A549 (cell line): ENCODE results near the gene WDFY1. TPM values are rescaled to one million over a fixed set of nuclear protein-coding genes. Genes with fewer than 3 reads are reported as not detected.
"Not testable (repeated sequence)": the region's sequence is repeated elsewhere in the genome, so short reads cannot be mapped to it uniquely, and the experiment has no call there.

Experiments used
- ATAC-seq, 2 experiments: fragments of 200-7000 bp in 1 of 2; fragments of >200 bp in 1 of 2; cut with Nextera tagmentation in 1 of 2; cut with Tn5 transposase in 1 of 2; 3 replicates each; pipeline versions ENCODE4 v1.8.0 to v1.9.1; 2018 to 2020; ENCODE audit warnings: mild to moderate bottlenecking in 1 of 2, moderate library complexity in 1 of 2
- CTCF ChIA-PET: fragments of 300-600 bp; sonication (Branson Sonifier 250); formaldehyde crosslinking; extraction: SDS; loops from one replicate; lab custom pipeline; 2021; ENCODE audit warnings: antibody characterized with exemption, inconsistent platforms; lab: Yijun Ruan, JAX
- POLR2A ChIA-PET: fragments of 350-600 bp; formaldehyde crosslinking; extraction: SDS; loops from one replicate; lab custom pipeline; 2021; ENCODE audit warnings: antibody characterized with exemption, inconsistent platforms; lab: Yijun Ruan, JAX
- DNase-seq, 2 experiments: peaks; one replicate each; pipeline versions ENCODE4 v3.0.0 to v3.0.0-alpha.2; 2011 to 2016; ENCODE audit warnings: low read depth in 1 of 2, low spot score in 1 of 2
- FAIRE-seq: peaks from 2 replicates; lab custom pipeline; 2011; peaks lifted over from hg19 to GRCh38; lab: Jason Lieb, UNC
- H3K27ac ChIP-seq, 2 experiments: fragments of >200 bp; sonication (Bioruptor Twin); formaldehyde crosslinking; 3 replicates each; pipeline ENCODE4 v1.5.1; 2016 to 2017
- H3K4me1 ChIP-seq: fragments of >200 bp; sonication (Bioruptor Twin); formaldehyde crosslinking; 3 replicates; pipeline ENCODE4 v1.6.1; 2016
- H3K4me2 ChIP-seq: fragments of >200 bp; sonication (Bioruptor Twin); formaldehyde crosslinking; 3 replicates; pipeline ENCODE4 v1.6.1; 2016
- H3K4me3 ChIP-seq: fragments of >200 bp; sonication (Bioruptor Twin); formaldehyde crosslinking; 3 replicates; pipeline ENCODE4 v1.5.1; 2016
- H3K9me3 ChIP-seq: fragments of >200 bp; sonication (Bioruptor Twin); formaldehyde crosslinking; 3 replicates; pipeline ENCODE4 v1.6.1; 2016
- HOXA7 ChIP-seq: fragments of 250-450 bp; sonication (Bioruptor Pico); IDR thresholded peaks from 2 replicates; pipeline ENCODE4 v1.5.0; 2020; ENCODE audit warnings: mild to moderate bottlenecking, moderate library complexity
- JUN ChIP-seq, 2 experiments: fragments of >200 bp; sonication (Bioruptor Twin); formaldehyde crosslinking; IDR thresholded peaks; 2 replicates in 1 of 2; 3 replicates in 1 of 2; pipeline ENCODE4 v1.6.1; 2016 to 2017
- KDM1A ChIP-seq: fragments of 200-600 bp; sonication (generic); IDR thresholded peaks from 2 replicates; pipeline ENCODE4 v1.6.1; 2016; ENCODE audit warnings: low read depth, mild to moderate bottlenecking
- NFE2L2 ChIP-seq: fragments of 150-350 bp; conservative IDR thresholded peaks from 2 replicates; pipeline ENCODE4 v1.6.1; 2014; ENCODE audit warnings: low read length
- RCOR1 ChIP-seq: fragments of 150-350 bp; IDR thresholded peaks from 2 replicates; pipeline ENCODE4 v1.6.1; 2014; ENCODE audit warnings: antibody characterized with exemption, low read length, low read depth
- REST ChIP-seq: fragments of 200-600 bp; sonication (generic); IDR thresholded peaks from 2 replicates; pipeline ENCODE4 v1.6.1; 2016; ENCODE audit warnings: antibody characterized with exemption, mild to moderate bottlenecking, moderate library complexity
- WGBS: methylation state at CpG from one replicate; pipeline ENCODE4 v1.1.6; 2017; ENCODE audit errors: missing lambda C conversion rate; 5-methylcytosine and 5-hydroxymethylcytosine counted together
- polyA plus RNA-seq, 4 experiments: library from polyadenylated mRNA; depleted of rRNA in 3 of 4; stranded (reverse); fragments of >200 nt; fragmentation: RNase III in 1 of 4; extraction: RNeasy Plus Mini Kit Qiagen cat#74134 plus additional on column Dnase treatment in 1 of 4; gene quantifications; 2 replicates in 3 of 4; 3 replicates in 1 of 4; pipeline ENCODE4 v1.2.3, GENCODE V29; 2011 to 2017
- TF ChIP-seq, protein P1 (sequence below): IDR thresholded peaks from 2 replicates; pipeline ENCODE4 v1.6.1; 2012

The WDFY1 gene
- polyA plus RNA-seq, 2 of the 4 experiments (the other 2 are of a cell fraction), result 38.7 to 70.8 TPM

DNA sequence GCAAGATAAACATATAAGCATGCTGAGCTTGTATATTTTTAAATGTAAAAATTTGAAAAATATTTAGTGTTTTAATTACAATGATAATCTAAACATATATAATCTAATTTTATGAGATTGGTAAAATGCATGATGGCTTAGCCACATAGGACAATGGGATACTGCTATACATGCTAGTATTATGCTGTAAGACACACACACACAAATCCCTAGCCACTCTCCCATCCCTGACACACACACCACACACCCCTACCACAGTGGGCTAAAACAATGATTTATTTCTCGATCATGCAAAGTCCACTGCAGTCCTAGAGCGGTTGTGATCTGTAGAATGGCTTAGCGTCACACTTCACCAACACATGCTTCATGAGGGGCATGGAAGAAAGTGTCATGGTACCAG is 71.5 kb downstream of the WDFY1 start (continued):
- TF ChIP-seq, protein P1, sequence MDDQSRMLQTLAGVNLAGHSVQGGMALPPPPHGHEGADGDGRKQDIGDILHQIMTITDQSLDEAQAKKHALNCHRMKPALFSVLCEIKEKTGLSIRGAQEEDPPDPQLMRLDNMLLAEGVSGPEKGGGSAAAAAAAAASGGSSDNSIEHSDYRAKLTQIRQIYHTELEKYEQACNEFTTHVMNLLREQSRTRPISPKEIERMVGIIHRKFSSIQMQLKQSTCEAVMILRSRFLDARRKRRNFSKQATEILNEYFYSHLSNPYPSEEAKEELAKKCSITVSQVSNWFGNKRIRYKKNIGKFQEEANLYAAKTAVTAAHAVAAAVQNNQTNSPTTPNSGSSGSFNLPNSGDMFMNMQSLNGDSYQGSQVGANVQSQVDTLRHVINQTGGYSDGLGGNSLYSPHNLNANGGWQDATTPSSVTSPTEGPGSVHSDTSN, result no peak
- no peak for TF ChIP-seq HOXA7 (CRISPR knock-in tag)
- no peak for TF ChIP-seq KDM1A
- no peak for TF ChIP-seq REST
- TF ChIP-seq, all 56 proteins: peak for 0

DNA sequence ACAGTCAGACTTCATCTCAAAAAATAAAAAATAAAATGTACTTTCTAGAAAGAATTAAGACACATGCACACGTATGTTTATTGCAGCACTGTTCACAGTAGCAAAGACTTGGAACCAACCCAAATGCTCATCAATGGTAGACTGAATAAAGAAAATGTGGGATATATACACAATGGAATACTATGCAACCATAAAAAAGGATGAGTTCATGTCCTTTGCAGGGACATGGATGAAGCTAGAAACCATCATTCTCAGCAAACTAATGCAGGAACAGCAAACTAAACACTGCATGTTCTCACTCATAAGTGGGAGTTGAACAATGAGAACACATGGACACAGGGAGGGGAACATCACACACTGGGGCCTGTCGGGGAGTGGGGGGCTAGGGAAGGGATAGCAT is 72.4 kb downstream of the WDFY1 start:
- POLR2A ChIA-PET, ATAC-seq, H3K27ac ChIP-seq, H3K4me3 ChIP-seq, H3K4me1 ChIP-seq, H3K9me3 ChIP-seq, H3K4me2 ChIP-seq, FAIRE-seq, DNase-seq: not testable (repeated sequence)
- CTCF ChIA-PET, result interaction anchor here (1.5 kb wide), 1 partner anchor 17 kb away, joined by 3 read pairs; no protein-coding TSS in a partner anchor
- WGBS, result 94% methylated on average over 2 of the region's 2 CpGs

DNA sequence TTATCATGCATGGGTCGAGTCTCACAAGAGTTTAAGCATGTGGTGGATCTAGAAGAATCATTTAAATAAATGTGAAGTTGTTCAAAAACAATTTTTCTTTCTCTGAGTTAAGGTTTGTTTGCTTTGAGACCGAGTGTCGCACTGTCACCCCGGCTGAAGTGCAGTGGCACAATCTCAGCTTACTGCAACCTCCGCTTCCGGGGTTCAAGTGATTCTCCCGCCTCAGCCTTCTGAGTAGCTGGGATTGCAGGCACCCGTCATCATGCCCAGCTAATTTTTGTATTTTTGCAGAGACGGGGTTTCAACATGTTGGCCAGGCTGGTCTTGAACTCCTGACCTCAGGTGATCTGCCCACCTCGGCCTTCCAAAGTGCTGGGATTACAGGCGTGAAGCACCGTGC is 73.5 kb downstream of the WDFY1 start:
- 95% methylated on average over 12 of the region's 12 CpGs for WGBS
- H3K27ac ChIP-seq, ATAC-seq, H3K4me2 ChIP-seq, FAIRE-seq, DNase-seq, H3K4me1 ChIP-seq, H3K4me3 ChIP-seq, H3K9me3 ChIP-seq: not testable (repeated sequence)
- ChIA-PET POLR2A (interaction anchor here (1.1 kb wide), 1 partner anchor 11 kb away, joined by 3 read pairs; no protein-coding TSS in a partner anchor), CTCF (interaction anchor here (1.0 to 1.8 kb wide), 5 partner anchors 9 to 33 kb away, joined by 3 to 7 read pairs (median 4); no protein-coding TSS in a partner anchor)

DNA sequence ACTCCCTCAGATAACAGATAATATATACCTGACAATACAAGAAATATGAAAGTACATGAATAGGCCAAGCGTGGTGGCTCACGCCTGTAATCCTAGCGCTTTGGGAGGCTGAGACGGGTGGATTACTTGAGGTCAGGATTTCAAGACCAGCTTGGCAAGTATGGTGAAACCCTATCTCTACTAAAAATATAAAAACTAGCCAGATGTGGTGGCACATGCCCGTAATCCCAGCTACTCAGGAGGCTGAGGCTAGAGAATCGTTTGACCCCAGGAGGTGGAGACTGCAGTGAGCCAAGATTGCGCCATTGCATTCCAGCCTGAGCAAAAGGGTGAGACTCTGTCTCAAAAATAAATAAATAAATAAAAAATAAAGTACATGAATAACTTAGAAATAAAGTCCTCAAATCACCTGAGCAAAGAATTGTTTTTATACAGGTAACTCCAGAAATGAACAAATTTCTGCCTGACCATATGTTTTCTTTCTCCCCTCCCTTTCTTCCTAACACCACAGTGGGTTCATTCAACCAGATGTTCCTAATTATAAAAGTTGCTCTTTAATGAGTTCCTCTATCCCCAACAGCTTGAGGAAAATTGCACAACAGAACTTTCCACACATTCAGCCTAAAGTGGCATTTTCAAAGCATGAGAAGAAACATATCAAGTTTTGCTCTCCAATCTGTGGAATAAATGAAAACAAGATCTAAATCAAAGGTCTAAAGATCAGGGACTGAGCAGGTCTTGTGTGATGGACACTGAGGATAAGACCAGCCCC is 74.1 kb downstream of the WDFY1 start:
- no peaks in the 10 kb centered on the region for H3K9me3 ChIP-seq
- H3K4me3 ChIP-seq, result no peak overlapping the region
- DNase-seq (no peak), ATAC-seq (no peak), FAIRE-seq (no peak)
- peaks cover 4% of the 10 kb centered on the region; the same call in 2 of the 3 replicates for H3K4me1 ChIP-seq
- CTCF ChIA-PET, result interaction anchor here (0.6 to 1.8 kb wide), 4 partner anchors 8 to 33 kb away, joined by 3 to 7 read pairs (median 4); no protein-coding TSS in a partner anchor
- POLR2A ChIA-PET, result no interaction called here
- H3K27ac ChIP-seq, result no peak overlapping the region
- WGBS, result 95% methylated on average over 7 of the region's 7 CpGs
- H3K4me2 ChIP-seq, result no peak overlapping the region
- TF ChIP-seq RCOR1, result no peak
- TF ChIP-seq, all 56 proteins: peak for 0

DNA sequence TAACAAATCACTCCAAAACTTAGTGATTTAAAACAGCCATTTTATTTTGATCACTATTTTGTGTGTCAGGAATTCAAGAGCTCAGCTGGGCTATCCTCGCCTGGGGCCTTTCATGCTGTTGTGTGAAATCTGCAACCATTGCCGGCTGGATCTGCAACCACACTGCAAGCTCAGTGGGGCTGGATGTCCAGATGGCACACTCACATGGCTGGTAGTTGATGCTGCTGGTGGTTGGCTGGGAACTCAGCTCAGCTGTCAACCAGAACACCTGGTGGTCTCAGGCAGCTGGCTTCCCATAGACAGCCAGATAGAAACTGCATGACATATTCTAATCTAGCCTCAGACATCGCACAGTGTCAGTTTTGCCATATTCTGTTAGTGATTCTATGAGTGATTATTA is 77.1 kb downstream of the WDFY1 start:
- ATAC-seq, result no peak
- no peaks in the 10 kb centered on the region for H3K9me3 ChIP-seq
- H3K27ac ChIP-seq, result 0 out of 6 replicates have a peak overlapping the region, but pooled peaks of 1 of the 2 experiments have one; percentile 13
- no peak for TF ChIP-seq NFE2L2
- no peak for TF ChIP-seq JUN (IDR thresholded peaks at IDR 0.05)
- no peak for DNase-seq
- ChIA-PET CTCF (interaction anchor here (1.6 kb wide), 1 partner anchor 9 kb away, joined by 4 read pairs; no protein-coding TSS in a partner anchor), POLR2A (no interaction called here)
- no peak overlapping the region for H3K4me3 ChIP-seq
- 94% methylated on average over 3 of the region's 3 CpGs for WGBS
- peaks cover 18% of the 10 kb centered on the region for H3K4me1 ChIP-seq
- no peak for FAIRE-seq
- no peak overlapping the region for H3K4me2 ChIP-seq
